GM13976 (cell line): ENCODE measurements around the gene PPTC7.
"Not testable (repeated sequence)": the region's sequence is repeated elsewhere in the genome, so short reads cannot be mapped to it uniquely, and the experiment has no call there.

ENCODE experiments used
- DNase-seq: peaks from one replicate; pipeline ENCODE4 v3.0.0; 2012; ENCODE audit warnings: low spot score
- CTCF ChIP-seq: IDR thresholded peaks from 2 replicates; pipeline ENCODE4 v1.5.1; 2012; ENCODE audit warnings: borderline replicate concordance, mild to moderate bottlenecking; ENCODE audit not compliant: insufficient read depth; ENCODE audit errors: extremely low read depth, missing control alignments, control extremely low read depth
- in situ Hi-C: fragments of 300-500 bp; cut with MboI; formaldehyde crosslinking; loops from one replicate; pipeline ENCODE4 v1.12.0; 2022; ENCODE audit warnings: low sequenced_read_pairs, mixed read lengths, inconsistent platforms; ENCODE audit not compliant: unreplicated experiment

PPTC7 gene

GRCh38 chr12:110597885-110598284, 14.8 kb upstream of the PPTC7 start:
- TF ChIP-seq CTCF = no peak
- in situ Hi-C loops = no loop called here
- no peak for DNase-seq

DNA sequence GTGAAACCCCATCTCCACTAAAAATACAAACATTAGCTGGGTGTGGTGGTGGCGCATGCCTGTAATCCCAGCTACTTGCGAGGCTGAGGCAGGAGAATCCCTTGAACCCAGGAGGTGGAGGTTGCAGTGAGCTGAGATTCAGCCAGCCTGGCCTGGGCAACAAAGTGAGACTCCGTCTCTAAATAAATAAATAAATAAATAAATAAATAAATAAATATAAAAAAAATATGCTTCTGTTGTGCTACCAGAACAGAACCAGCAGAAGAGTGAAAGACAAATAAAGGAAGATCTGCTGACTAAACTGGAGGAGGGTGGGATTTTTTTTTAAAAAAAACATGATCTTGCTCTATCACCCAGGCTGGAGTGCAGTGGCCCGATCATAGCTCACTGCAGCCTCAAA, 9.8 kb upstream of the PPTC7 start:
- in situ Hi-C loops, DNase-seq: not testable (repeated sequence)

DNA sequence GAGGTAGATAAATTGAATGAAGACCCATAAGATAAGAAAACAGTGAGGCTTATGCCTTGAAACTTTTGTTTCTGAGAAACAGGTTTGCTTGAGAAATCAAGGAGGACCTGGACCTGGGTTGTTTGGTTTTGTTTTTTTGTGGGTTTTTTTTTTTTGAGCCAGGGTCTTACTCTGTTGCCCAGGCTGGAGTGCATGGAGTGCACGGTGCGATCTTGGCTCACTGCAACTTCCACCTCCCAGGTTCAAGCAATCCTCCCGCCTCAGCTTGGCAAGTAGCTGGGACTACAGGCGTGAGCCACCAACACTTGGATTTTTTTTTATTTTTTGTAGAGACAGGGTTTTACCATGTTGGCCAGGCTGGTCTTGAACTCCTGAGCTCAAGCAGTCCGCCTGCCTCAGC, 9.0 kb upstream of the PPTC7 start:
- DNase-seq = no peak
- no peak for TF ChIP-seq CTCF
- in situ Hi-C loops = no loop called here

GRCh38 chr12:110591451-110592051, 8.4 kb upstream of the PPTC7 start:
- DNase-seq = no peak
- in situ Hi-C loops = no loop called here
- TF ChIP-seq CTCF = no peak

- DNase-seq = peak; percentile 63
- in situ Hi-C loops = no loop called here
- no peak for TF ChIP-seq CTCF
These were observed 7.7 kb upstream of the PPTC7 start for GRCh38 chr12:110590806-110591326.

- TF ChIP-seq CTCF = no peak
- in situ Hi-C loops = no loop called here
- DNase-seq = no peak
These were observed 6.9 kb upstream of the PPTC7 start for GRCh38 chr12:110590059-110590458.

DNA sequence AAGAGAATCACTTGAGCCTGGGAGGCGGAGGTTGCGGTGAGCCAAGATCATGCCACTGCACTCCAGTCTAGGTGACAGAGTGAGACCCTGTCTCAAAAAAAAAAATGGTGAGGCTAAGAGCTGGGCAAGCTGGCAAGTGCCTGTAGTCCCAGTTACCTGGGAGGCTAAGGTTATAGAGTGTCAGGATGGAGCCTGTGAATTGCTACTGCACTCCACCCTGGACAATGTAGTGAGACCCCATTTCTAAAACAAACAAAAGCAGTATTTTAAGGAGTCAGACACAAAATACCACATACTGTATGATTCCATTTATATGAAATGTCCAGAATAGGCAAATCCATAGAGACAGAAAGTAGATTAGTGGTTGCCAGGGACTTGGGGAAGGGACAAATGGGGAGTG, 4.0 kb upstream of the PPTC7 start:
- in situ Hi-C loops, DNase-seq: not testable (repeated sequence)
